Measurements from ENCODE around the gene LEFTY1.
A peak's percentile ranks its signal among the peaks of the same experiment; 100 is the strongest.
"Not testable (repeated sequence)": the region's sequence is repeated elsewhere in the genome, so short reads cannot be mapped to it uniquely, and the experiment has no call there.

Gene LEFTY1, protein sequence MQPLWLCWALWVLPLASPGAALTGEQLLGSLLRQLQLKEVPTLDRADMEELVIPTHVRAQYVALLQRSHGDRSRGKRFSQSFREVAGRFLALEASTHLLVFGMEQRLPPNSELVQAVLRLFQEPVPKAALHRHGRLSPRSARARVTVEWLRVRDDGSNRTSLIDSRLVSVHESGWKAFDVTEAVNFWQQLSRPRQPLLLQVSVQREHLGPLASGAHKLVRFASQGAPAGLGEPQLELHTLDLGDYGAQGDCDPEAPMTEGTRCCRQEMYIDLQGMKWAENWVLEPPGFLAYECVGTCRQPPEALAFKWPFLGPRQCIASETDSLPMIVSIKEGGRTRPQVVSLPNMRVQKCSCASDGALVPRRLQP

DNA sequence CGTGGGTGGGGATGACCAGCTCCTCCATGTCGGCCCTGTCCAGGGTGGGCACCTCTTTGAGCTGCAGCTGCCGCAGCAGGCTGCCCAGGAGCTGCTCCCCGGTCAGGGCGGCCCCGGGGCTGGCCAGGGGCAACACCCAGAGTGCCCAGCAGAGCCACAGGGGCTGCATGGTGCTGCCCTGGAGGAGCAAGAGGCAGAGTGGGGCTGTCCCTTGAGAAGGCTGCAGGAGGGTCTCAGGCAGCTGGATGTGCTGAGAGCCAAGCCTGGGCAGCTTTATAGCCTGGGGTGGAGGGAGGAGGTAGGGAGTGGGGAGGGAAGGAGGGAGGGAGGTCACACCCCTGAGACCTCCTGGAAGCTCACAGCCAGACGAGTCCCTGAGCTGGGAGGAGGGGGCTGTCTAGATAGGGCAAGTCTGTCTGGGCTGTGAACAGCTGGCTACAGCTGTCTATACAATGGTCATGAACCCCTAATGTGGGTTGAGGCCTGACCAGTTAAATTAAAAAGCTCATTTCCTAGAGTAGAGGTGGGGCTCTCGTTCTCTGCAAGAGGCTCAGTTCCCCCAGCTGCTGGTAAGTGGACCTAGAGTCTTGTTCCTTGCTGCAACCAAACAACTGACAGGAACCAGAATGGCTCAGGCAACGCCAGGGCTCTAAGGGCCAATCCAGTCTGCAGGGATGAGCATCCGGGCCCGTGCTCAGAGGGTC, at the start of gene LEFTY1:
TSS of gene LEFTY1 (minus strand) at position 249 of the 704 bp plus-strand sequence. CDS start at position 169, 80 bp downstream.
- no peak for DNase-seq (ENCODE audit: low read depth)

DNA sequence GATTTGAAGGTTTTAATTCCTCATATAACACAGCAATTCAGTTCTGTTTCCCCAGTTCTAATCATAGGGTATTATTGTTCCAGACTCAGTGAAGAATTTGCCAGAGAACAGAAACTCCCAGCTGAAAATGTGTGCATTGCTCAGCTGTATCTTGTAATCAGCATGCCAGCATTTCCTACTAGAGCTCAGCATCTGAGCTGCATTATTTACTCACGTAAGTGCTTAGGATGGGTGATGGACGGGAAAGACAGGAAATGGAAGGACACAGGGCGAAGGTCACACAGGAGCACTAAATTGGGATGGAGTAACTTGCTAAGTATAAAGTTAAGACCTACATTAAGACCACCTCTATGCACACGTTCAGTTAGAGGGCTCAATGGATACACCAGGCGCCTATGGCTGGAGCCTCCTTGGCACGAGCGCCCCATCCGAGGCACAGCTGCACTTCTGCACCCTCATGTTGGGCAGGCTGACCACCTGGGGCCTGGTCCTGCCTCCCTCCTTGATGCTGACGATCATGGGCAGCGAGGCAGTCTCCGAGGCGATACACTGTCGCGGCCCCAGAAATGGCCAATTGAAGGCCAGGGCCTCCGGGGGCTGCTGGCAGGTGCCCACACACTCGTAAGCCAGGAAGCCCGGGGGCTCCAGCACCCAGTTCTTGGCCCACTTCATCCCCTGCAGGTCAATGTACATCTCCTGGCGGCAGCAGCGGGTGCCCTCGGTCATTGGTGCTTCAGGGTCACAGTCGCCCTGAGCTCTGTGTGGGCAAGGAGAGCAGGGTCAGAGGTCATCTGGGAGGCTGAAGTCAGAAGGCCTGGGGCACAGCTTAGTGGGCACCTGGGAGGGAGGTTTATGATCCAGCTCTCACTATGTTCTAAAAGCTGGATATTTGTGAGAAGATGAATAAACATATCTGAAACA, 48.4 kb upstream of the LEFTY1 start:
- no peak for DNase-seq (ENCODE audit: low read depth)

DNA sequence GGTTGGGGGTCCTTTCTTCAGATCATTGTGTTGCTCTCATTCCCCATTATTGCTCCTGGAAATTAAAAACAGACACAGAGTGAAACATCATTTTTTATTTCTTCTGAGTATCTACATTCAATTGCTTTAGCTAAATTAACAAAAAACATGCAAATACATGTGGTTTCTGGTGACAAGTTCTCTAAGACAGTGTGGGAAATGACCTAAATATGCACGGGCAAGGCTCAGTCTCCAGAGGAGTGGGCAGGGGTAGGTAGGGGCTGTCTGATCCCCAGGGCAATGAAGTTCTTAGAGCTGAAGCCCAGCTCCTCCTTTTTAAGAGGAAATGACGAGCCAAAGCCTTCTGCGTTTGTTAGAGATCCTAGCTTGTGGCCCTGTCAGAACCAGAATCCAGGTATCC, 47.6 kb upstream of the LEFTY1 start:
- no peak for DNase-seq (ENCODE audit: low read depth)

DNA sequence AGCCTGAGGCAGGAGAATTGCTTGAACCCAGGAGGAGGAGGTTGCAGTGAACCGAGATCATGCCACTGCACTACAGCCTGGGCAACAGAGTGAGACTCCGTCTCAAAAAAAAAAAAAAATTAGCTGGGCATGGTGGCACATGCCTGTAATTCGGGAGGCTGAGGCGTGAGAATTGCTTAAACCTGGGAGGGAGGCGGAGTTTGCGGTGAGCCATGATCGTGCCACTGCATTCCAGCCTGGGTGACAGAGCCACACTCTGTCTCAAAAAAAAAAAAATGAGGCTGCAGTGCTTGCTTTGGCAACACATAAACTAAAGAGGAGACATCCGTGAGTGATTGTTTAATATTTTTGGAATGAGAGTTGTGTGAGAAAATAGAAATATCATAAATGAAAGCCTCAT, 47.1 kb upstream of the LEFTY1 start:
- not testable (repeated sequence) for DNase-seq (ENCODE audit: low read depth)

DNA sequence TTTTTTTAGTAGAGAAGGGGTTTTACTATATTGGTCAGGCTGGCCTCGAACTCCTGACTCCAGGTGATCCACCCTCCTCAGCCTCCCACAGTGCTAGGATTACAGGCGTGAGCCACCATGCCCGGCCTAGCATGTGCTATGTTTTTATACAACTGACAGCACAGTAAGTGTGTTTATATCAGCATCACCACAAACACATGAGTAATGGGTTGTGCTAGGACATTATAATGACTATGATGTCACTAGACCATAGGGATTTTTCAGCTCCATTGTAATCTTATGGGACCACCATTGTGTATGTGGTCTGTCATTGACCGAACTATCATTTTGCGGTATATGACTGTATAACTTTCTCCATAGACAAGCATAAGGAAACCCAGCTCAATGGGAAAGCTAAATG, 45.8 kb upstream of the LEFTY1 start:
- DNase-seq (ENCODE audit: low read depth), result no peak

DNA sequence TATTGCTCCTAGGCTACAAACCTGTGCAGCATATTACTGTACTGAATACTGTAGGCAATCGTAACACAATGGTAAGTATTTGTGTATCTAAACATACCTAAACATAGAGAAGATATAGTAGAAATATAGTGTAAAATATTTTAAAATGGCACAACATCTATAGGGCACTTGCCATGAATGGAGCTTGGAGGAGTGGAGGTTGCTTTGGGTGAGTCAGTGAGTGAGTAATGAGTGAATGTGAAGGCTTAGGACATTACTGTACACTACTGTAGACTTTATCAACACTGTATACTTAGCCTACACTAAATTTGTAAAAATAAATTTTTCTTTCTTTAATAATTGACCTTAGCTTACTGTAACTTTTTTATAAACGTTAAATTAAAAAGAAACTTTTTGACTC, 44.1 kb upstream of the LEFTY1 start:
- DNase-seq (ENCODE audit: low read depth), result no peak

DNA sequence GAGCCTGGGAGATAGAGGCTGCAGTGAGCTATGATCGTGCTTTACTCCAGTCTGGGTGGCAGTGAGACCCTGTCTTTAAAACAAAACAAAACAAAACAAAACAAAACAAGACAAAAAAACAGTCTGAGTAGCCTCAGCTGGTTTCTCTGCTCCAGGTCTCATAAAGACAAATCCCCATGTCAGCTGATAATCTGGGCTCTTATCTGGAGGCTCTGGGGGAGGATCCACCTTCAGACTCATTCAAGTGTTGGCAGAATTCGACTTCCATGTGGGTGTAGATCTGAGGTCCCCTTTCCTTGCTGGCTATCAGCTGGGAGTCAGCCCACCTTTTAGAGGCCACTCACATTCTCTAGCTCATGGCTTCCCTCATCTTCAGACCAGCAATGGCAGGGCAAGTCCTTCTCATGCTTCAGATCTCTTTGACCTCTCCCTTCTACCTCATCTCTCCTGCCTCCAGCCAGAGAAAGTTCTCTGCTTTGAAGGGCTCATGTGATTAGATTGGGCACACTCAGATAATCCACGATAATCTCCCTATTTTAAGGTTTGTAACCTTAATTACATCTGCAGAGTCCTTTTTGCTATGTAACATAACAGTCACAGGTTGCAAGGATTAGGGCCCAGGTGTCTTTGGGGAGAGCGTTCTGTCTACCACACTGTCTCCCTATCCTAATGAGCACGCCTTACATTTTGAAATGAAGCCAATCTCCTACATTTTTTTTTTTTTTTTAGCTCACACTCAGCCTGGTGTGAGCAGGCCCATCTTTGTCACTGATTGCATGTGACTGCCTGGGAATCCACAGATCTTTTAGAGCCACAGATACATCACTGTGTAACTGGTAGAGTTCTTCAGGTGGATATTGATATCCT, 42.6 kb upstream of the LEFTY1 start:
- DNase-seq (ENCODE audit: low read depth), result no peak

DNA sequence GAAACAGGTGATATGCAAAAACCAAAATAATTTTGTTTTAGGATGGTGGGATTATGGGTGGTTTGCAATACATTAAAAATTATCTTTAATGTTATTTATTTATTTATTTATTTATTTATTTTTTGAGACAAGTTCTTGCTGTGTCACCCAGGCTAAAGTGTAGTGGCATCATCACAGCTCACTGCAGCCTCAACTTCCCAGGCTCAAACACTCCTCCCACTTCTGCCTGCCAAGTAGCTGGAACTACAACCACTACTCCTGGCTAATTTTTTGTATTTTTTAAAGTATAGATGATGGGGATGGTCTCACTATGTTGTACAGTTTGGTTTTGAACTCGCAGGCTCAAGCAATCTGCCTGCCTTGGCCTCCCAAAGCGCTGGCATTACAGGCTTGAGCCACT, 41.6 kb upstream of the LEFTY1 start:
- no peak for DNase-seq (ENCODE audit: low read depth)

DNA sequence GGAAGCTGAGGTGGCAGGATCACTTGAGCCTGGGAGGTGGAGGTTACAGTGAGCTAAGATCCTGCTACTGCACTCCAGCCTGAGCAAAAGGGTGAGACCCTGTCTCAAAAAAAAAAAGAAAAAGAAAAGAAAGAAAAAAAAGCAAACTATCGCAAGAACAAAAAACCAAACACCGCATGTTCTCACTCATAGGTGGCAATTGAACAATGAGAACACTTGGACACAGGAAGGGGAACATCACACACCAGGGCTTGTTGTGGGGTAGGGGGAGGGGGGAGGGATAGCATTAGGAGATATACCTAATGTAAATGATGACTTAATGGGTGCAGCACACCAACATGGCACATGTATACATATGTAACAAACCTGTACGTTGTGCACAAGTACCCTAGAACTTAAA, 40.5 kb upstream of the LEFTY1 start:
- not testable (repeated sequence) for DNase-seq (ENCODE audit: low read depth)

DNA sequence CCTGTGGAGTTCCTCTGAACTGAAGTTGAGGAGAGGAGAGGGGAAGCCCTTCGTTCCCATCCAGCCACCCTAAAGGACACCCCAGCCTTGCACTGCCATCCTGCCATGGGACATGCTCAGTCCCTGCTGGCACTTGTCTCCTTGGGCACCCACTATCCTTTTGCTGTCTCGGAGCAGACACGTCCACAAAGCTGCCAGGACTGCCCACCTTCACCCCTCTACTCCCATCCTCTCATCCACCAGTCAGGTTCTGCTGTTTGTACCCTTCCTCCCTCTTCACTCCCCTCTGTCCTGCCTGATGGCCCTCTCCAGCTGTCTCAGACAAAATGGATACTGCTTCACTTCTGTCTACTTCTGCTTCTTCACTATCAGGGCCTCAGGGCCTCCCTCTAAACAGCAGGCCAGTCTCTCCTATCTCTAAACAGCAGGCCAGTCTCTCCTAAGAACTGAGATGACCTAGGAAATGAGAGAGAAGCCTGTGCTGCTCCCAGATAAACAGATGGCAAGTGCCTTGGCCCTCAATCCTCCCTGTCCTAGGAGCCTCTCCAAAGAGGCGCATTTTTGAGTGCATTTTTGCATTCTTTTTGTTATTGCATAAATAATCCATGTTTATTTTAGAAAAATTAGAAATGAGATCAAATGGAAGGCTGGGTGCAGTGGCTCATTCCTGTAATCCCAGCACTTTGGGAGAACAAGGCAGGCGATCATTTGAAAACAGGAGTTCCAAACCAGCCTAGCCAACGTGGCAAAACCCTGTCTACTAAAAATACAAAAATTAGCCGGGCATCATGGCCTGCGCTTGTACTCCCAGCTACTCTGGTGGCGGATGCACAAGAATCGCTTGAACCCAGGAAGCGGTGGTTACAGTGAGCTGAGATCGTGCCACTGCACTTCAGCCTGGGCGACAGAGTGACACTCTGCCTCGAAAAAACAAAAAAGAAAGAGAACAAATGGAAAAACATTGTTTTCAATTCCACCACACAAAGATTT, 39.5 kb upstream of the LEFTY1 start:
- no peak for DNase-seq (ENCODE audit: low read depth)

DNA sequence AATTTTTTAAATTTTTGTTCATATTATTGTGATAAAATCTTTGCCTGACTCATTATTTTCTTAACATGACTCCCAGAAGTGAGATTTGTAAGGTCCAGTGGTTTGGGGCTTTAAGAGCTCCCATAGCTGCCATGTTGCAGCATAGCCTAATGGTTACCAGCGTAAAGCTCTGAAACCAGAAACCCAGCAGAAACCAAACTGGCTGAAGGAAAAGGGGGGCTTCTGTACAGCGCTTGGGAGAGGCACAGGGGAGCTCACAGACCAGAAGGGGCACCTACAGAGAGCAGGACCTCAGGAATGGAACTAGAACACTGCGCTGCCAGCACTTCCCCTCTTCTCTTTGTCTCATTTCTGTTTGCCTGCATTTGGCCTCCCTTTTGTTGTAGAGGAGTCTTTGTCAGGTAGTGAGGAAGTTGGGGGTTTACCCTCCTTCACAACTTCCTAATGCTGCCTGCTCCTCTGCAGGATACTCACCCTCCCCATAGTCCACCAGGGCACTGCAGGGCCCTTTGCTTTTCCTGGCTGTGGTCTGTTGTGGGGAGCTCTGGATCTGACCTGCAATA, 37.7 kb upstream of the LEFTY1 start:
- DNase-seq (ENCODE audit: low read depth), result no peak

DNA sequence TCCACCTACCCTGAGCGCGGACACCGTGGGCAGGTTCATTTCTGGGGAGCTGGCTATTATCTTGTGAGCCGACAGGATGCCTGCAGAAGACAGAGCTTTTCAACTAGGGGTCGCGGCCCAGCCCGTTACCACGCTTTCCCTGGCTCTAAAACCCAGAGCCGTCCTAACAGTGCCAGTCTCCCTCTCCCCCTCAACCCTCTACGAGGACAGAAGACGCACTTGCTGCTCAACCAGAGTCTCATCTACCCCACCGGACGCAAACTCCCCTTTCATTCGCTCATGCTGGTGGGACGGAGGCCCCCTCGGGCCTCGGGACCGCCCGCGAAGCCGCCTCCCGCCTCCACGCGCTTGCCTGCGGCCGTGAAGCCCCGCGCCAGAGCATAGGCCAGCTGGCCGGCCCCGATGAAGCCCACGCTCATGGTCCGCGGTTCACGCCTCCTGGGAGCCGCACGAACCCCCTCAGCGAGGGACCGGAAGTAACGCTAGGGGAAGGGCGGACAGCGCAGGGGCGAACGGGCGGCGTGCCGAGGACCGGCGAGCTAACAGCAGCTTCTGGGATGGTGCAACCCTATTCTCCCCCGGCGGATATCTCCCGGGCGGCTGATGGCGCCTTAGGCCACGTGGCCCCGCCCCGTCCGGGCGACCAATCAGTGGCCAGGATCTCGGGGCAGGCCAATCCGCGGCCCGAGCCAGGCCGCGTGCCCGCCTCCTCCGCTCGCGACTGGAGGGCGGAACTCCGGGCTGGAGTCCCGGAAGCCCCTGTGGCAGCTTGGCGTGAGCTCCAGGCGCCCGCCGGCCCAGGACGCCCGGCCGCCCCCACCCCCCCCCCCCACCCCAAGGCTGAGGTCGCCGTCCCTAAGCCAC, 35.0 kb upstream of the LEFTY1 start, which contains the start of gene PYCR2:
TSS of gene PYCR2 (minus strand) at position 559 of the 864 bp plus-strand sequence. CDS start at position 419, 140 bp downstream.
- DNase-seq (ENCODE audit: low read depth), result peak; percentile 78

DNA sequence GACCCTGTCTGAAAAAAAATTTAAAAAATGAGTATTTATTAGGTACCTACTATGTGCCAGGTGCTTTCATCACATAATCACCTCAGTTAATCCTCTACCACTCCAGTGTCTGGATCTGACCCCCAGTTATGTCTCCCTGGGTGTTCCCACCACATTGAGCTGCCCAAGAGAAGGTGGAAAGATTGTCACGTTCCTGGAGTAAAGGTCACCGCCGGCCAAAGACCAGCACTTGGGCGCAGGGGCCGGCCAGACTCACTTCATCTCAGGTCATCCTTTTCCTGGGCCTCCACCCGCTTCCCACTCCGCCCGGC, 34.4 kb upstream of the LEFTY1 start:
- no peak for DNase-seq (ENCODE audit: low read depth)

DNA sequence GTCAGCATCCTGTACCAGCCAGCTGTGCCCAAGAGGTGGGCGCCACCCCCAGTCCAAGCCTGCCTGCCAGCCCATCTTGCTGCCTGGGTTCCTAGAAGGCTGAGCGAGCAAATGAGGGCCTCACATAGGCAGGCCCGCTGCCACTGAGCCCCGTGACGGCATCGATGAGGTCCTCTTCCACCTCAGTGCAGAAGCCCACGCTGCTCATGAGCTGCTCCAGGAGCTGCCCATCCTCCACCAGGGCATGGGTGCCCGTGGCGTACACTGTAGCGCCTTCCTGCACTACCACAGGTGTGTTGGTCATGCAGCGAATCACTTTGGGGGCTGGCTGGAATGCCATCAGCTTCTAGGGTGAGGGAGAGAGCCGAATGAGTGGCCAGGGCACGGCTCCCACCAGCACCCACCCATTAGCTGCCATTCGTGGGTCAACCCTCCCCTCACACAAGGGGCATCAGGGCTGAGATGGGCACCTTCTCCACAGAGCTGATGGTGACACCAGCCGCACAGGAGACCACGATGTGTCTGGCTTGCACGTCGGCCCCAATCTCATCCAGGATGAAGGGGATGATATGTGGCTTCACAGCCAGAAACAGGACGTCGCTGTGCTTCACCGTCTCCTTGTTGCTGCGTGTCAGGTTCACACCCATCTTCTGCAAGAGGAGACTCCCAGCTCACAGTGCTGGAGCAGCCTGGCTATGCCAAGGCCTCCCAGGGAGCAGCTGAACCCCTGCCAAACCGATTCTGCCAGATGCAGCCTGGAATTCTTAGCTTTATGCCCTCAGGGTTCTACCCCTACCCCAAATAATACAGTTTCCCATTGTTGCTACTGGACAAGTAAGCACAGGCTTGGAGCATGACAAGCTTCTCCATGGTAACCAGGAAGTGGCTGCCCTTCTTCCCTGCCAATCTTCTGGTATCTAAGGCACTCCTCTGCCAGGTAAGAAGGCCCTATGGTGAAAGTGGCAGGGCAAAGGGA, 33.1 kb upstream of the LEFTY1 start:
- DNase-seq (ENCODE audit: low read depth), result no peak

DNA sequence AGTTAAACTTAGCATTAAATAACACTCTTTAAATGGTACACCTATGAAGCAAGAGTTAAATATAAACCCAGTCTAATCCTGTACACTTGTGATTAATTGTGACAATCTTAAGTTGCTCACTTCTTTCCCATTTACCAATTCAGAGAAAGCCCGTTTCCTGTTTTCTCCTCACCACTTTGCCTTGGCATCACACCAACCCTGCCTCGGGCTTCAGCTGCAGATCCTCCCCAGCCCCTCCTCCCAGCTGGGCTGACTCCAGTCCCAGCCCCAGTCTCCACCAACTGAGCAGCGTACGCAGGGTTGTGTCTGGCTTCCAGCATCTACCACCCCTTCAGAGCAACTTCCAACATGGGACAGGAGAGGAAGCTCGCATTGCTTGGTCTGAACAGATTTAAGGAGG, 31.0 kb upstream of the LEFTY1 start:
- DNase-seq (ENCODE audit: low read depth), result no peak

DNA sequence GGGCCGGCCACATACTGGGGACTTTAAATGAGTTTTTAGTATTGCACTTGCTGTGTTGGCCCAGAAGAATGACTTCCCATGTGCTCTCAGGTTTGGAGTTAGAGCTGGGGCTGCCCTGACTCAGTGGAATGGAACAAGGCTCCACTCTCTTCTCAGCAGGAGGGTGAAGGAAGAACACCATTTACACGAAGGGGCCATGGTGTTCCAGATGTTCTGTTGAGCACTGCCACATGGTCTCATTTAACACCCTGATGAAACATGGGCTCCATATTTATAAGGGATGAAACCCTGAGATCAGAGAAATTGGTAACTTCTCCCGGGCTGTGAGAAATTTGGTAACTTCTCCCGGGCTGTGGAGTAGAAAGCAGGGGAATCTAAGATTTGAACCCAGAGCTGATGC, 29.3 kb upstream of the LEFTY1 start:
- no peak for DNase-seq (ENCODE audit: low read depth)

DNA sequence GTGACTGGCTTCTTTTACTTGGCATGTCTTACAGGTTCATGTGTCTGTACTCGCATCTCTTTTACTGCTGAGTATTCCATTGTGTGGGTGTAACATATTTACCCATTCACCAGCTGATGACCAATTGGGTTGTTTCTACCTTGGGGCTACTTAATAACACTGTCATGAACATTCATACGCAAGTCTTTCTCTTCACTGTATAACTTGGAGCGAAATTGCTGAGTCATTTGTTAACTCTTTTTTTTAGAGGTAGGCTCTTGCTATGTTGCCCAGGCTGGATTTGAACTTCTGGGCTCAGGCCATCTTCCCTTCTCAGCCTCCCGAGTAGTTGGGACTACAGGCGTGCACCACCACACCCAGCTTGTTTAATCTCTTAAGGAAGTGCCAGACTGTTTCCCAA, 28.6 kb upstream of the LEFTY1 start:
- no peak for DNase-seq (ENCODE audit: low read depth)

DNA sequence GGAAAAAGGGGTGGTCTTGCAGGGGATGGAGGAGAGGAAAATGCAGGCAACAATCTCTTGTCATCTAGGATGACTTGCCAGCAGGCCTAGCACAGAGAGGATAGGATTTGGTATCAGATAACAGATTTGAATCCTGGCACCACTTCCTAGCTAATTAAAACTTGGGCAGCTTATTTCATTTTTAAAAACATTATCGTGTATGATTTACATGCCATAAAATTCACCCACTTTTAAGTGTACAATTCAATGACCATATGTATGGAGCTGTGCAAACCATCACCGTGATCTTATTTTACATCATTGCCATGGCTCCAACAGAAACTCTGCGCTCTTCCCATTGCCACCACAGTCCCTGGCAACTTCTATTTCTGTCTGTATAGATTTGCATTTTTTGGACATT, 28.2 kb upstream of the LEFTY1 start:
- DNase-seq (ENCODE audit: low read depth), result no peak

Measured in stimulated activated CD8-positive, alpha-beta memory T cell treated with anti-CD3 and anti-CD28 coated beads, Interleukin-15, amount 100 ng/mL, for 24 hours (primary cell).